Measurements from ENCODE around the gene RBM5. TPM values are rescaled to one million over a fixed set of nuclear protein-coding genes. Genes with fewer than 3 reads are reported as not detected.

Gene RBM5
- total RNA-seq, 1 experiment from 2014 or later = 92.1 TPM

- TF ChIP-seq, protein P1, sequence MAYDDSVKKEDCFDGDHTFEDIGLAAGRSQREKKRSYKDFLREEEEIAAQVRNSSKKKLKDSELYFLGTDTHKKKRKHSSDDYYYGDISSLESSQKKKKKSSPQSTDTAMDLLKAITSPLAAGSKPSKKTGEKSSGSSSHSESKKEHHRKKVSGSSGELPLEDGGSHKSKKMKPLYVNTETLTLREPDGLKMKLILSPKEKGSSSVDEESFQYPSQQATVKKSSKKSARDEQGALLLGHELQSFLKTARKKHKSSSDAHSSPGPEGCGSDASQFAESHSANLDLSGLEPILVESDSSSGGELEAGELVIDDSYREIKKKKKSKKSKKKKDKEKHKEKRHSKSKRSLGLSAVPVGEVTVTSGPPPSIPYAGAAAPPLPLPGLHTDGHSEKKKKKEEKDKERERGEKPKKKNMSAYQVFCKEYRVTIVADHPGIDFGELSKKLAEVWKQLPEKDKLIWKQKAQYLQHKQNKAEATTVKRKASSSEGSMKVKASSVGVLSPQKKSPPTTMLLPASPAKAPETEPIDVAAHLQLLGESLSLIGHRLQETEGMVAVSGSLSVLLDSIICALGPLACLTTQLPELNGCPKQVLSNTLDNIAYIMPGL (CRISPR knock-in tag; IDR thresholded peaks at IDR 0.05) = peak; percentile 3; the same call in 1 of the 2 replicates
- no peak for TF ChIP-seq E2F1 (CRISPR knock-in tag; IDR thresholded peaks at IDR 0.05)
Observed at GRCh38 chr3:50154840-50155490, 66.2 kb downstream of the RBM5 start, which contains the start of gene SEMA3F (continued).

- H3K36me3 Mint-ChIP-seq = peaks cover 8% of the 10 kb centered on the region
- ChIA-PET POLR2A (interaction anchor here (1.5 kb wide), 1 partner anchor 30 kb away, joined by 4 read pairs; no protein-coding TSS in a partner anchor), CTCF (interaction anchor here (1.1 to 3.9 kb wide), 10 partner anchors 9 to 91 kb away, joined by 3 to 40 read pairs (median 8); no protein-coding TSS in a partner anchor)
- peak overlapping the region; percentile 84; the same call in 1 of the 2 replicates for H3K27ac Mint-ChIP-seq
- ATAC-seq (no peak), DNase-seq (ENCODE audit: low spot score) (no peak)
- peak overlapping the region; percentile 95 for H3K4me3 Mint-ChIP-seq
- peaks cover 68% of the 10 kb centered on the region for H3K4me1 Mint-ChIP-seq
- no peaks in the 10 kb centered on the region for H3K9me3 Mint-ChIP-seq
- H3K27me3 Mint-ChIP-seq (ENCODE audit: low read depth) = peaks cover 26% of the 10 kb centered on the region
- TF ChIP-seq USF1 (CRISPR knock-in tag; IDR thresholded peaks at IDR 0.05) (no peak), CREM (CRISPR knock-in tag; IDR thresholded peaks at IDR 0.05) (no peak), FOXP4 (CRISPR knock-in tag; IDR thresholded peaks at IDR 0.05) (no peak), NR3C1 (CRISPR knock-in tag; conservative IDR thresholded peaks at IDR 0.05; ENCODE audit: low read depth) (no peak), CREB1 (CRISPR knock-in tag; IDR thresholded peaks at IDR 0.05) (no peak; the same call in 1 of the 2 replicates)
Observed at GRCh38 chr3:50155491-50155878, 66.8 kb downstream of the RBM5 start.

DNA sequence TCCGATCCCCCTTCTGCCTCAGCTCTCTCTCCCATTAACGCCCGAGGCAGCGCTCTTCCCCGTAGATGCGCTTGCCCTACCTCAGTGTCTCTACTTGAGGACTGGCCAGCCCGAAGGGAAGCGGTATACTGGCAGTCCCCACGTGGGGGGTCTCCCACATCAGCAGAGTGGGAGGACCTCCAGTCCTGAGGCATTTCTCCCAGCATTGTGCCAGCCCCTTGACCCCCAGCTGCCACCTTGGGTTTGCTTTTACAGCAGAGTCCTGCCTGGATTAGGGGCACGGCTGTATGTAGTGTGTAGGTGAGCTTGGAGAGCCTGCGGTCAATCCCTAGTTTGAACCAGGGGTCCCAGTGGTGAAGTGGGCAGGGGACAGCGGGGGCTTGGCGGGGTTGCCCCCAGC lies 67.2 kb downstream of the RBM5 start:
- ChIA-PET CTCF (interaction anchor here (0.9 to 3.9 kb wide), 16 partner anchors 9 to 353 kb away, joined by 3 to 40 read pairs (median 7); partner anchors contain the start of gene INKA1), POLR2A (interaction anchor here (1.4 to 1.5 kb wide), 2 partner anchors 17 to 30 kb away, joined by 4 to 6 read pairs; no protein-coding TSS in a partner anchor)
- peaks cover 66% of the 10 kb centered on the region for H3K4me1 Mint-ChIP-seq
- H3K4me3 Mint-ChIP-seq = peak overlapping the region; percentile 95
- TF ChIP-seq SMAD4 (CRISPR knock-in tag; IDR thresholded peaks at IDR 0.05) (no peak), NFYB (CRISPR knock-in tag; conservative IDR thresholded peaks at IDR 0.05; ENCODE audit: low read depth) (no peak), MLX (CRISPR knock-in tag; IDR thresholded peaks at IDR 0.05) (no peak), ETV6 (CRISPR knock-in tag; IDR thresholded peaks at IDR 0.05) (peak; percentile 44; the same call in 1 of the 2 replicates)
- TF ChIP-seq, protein P2, sequence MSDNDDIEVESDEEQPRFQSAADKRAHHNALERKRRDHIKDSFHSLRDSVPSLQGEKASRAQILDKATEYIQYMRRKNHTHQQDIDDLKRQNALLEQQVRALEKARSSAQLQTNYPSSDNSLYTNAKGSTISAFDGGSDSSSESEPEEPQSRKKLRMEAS (CRISPR knock-in tag; IDR thresholded peaks at IDR 0.05) = 0 out of 2 replicates have a peak, but pooled peaks have one; percentile 24
- TF ChIP-seq, protein P3, sequence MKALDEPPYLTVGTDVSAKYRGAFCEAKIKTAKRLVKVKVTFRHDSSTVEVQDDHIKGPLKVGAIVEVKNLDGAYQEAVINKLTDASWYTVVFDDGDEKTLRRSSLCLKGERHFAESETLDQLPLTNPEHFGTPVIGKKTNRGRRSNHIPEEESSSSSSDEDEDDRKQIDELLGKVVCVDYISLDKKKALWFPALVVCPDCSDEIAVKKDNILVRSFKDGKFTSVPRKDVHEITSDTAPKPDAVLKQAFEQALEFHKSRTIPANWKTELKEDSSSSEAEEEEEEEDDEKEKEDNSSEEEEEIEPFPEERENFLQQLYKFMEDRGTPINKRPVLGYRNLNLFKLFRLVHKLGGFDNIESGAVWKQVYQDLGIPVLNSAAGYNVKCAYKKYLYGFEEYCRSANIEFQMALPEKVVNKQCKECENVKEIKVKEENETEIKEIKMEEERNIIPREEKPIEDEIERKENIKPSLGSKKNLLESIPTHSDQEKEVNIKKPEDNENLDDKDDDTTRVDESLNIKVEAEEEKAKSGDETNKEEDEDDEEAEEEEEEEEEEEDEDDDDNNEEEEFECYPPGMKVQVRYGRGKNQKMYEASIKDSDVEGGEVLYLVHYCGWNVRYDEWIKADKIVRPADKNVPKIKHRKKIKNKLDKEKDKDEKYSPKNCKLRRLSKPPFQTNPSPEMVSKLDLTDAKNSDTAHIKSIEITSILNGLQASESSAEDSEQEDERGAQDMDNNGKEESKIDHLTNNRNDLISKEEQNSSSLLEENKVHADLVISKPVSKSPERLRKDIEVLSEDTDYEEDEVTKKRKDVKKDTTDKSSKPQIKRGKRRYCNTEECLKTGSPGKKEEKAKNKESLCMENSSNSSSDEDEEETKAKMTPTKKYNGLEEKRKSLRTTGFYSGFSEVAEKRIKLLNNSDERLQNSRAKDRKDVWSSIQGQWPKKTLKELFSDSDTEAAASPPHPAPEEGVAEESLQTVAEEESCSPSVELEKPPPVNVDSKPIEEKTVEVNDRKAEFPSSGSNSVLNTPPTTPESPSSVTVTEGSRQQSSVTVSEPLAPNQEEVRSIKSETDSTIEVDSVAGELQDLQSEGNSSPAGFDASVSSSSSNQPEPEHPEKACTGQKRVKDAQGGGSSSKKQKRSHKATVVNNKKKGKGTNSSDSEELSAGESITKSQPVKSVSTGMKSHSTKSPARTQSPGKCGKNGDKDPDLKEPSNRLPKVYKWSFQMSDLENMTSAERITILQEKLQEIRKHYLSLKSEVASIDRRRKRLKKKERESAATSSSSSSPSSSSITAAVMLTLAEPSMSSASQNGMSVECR (CRISPR knock-in tag; IDR thresholded peaks at IDR 0.05; ENCODE audit: borderline replicate concordance) = peak; percentile 51; the same call in 1 of the 2 replicates
- ATAC-seq (no peak), DNase-seq (ENCODE audit: low spot score) (no peak)
- H3K27me3 Mint-ChIP-seq (ENCODE audit: low read depth) = peaks cover 26% of the 10 kb centered on the region
- no peaks in the 10 kb centered on the region for H3K9me3 Mint-ChIP-seq
- peak overlapping the region; percentile 84; the same call in 1 of the 2 replicates for H3K27ac Mint-ChIP-seq
- H3K36me3 Mint-ChIP-seq = peaks cover 8% of the 10 kb centered on the region

Data from WTC11 (cell line).